NOMO-1 (cell line): ENCODE measurements around the gene EPHA5.

ENCODE experiments used
- DNase-seq, 2 experiments: peaks; one replicate each; lab custom pipeline; 2025; ENCODE audit not compliant: unreplicated experiment in 2 of 2; lab: John Stamatoyannopoulos, UW

Gene EPHA5

GRCh38 chr4:65635051-65635821 lies 35.1 kb downstream of the EPHA5 start:
- DNase-seq, result no peak

GRCh38 chr4:65624651-65625050 lies 45.6 kb downstream of the EPHA5 start:
- no peak for DNase-seq

GRCh38 chr4:65623506-65623905 lies 46.8 kb downstream of the EPHA5 start:
- no peak for DNase-seq

GRCh38 chr4:65617416-65617815 lies 52.9 kb downstream of the EPHA5 start:
- DNase-seq, result no peak

- no peak for DNase-seq
These were observed 65.8 kb downstream of the EPHA5 start for GRCh38 chr4:65604515-65604914.

GRCh38 chr4:65600656-65601055 lies 69.6 kb downstream of the EPHA5 start:
- DNase-seq, result no peak

- no peak for DNase-seq
These were observed 70.9 kb downstream of the EPHA5 start for GRCh38 chr4:65599340-65599739.

GRCh38 chr4:65597697-65598096 lies 72.6 kb downstream of the EPHA5 start:
- DNase-seq, result no peak

GRCh38 chr4:65592089-65592488 lies 78.2 kb downstream of the EPHA5 start:
- no peak for DNase-seq

- no peak for DNase-seq
These were observed 80.4 kb downstream of the EPHA5 start for GRCh38 chr4:65589921-65590320.

- no peak for DNase-seq
These were observed 81.0 kb downstream of the EPHA5 start for GRCh38 chr4:65589331-65589730.

GRCh38 chr4:65580551-65580950 lies 89.7 kb downstream of the EPHA5 start:
- DNase-seq, result no peak

GRCh38 chr4:65566473-65566872 lies 103.8 kb downstream of the EPHA5 start:
- DNase-seq, result no peak

- no peak for DNase-seq
These were observed 109.1 kb downstream of the EPHA5 start for GRCh38 chr4:65561164-65561563.

- no peak for DNase-seq
These were observed 111.0 kb downstream of the EPHA5 start for GRCh38 chr4:65559270-65559669.

GRCh38 chr4:65552057-65552456 lies 118.2 kb downstream of the EPHA5 start:
- no peak for DNase-seq

- DNase-seq, result no peak
These were observed 119.8 kb downstream of the EPHA5 start for GRCh38 chr4:65550500-65550899.

GRCh38 chr4:65546882-65547416 lies 123.3 kb downstream of the EPHA5 start:
- DNase-seq, result no peak

GRCh38 chr4:65538571-65538970 lies 131.7 kb downstream of the EPHA5 start:
- no peak for DNase-seq

GRCh38 chr4:65535113-65535512 lies 135.2 kb downstream of the EPHA5 start:
- no peak for DNase-seq

GRCh38 chr4:65521666-65522065 lies 148.6 kb downstream of the EPHA5 start:
- DNase-seq, result no peak

GRCh38 chr4:65515646-65516045 lies 154.6 kb downstream of the EPHA5 start:
- DNase-seq, result no peak

- DNase-seq, result no peak
These were observed 159.3 kb downstream of the EPHA5 start for GRCh38 chr4:65510976-65511375.
